Hematopoietic multipotent progenitor cell treated with erythropoietin and hydrocortisone succinate and interleukin-3 and kit ligand, for 15 days (in vitro differentiated cells): ENCODE results near the gene ASF1B.
"Not testable (repeated sequence)": the region's sequence is repeated elsewhere in the genome, so short reads cannot be mapped to it uniquely, and the experiment has no call there.

Experiments used
- DNase-seq: peaks from one replicate; pipeline ENCODE4 v3.0.0-alpha.2; 2015; ENCODE audit warnings: low spot score

Gene ASF1B

DNA sequence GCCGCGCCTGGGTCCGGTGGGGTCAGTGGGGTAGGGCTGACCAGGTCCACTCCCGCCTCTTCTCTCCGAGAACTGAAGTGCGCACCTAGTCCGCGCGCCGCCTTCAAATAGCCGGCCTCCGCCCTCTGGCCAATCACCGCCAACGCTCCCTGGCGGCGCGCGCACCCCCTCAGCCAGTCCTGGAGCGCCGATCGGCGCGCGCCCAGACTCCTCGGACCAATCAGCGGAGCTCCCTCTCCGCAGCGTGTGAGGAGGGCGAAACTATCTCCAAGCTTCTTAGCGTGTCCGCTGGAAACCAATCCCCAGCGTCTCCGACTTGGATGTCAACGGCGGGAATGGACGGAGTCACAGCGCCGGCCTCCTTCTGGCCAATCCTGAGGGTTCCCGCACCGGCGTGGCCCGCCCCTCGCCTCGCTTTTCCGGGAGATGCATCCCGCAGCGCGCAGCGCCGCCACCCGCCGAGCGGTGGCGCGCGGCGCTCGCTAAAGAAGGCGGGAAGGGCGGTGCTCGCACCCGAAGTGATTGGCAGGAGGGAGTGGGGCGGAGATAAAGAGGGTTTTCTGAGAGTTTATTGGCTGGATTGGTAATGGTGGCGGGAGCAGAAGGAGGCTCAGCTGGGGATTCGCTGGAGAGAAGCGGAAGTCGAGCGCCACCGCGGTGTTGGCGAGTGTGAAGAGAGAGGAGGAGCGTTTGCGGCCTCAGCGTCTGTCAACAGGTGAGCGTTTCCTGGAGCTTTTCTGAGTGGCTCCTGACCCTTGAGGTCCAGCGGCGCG, at the start of gene ASF1B:
TSS of gene ASF1B (minus strand) at position 81 of the 773 bp plus-strand sequence. CDS start 133 bp downstream, outside the sequence.
- DNase-seq = peak; percentile 99

DNA sequence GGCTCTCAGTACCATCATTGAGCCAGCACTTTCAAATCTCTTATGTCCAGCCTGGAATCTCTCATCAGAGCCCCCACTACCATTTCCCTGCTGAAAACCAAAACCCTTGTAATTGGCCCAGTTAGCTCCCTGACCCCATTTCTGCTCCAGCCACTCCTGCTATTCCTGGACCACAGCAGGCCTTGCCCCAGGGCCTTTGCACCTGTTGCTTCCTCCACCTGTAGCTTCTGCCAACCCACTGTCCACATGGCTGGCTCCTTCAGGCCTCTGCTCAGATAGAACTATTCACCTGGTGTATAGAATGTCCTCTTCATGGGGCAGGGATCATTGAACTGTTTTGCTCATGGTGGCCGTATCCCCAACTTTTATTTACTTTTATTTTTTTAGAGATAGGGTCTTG, 49.3 kb upstream of the ASF1B start:
- not testable (repeated sequence) for DNase-seq

DNA sequence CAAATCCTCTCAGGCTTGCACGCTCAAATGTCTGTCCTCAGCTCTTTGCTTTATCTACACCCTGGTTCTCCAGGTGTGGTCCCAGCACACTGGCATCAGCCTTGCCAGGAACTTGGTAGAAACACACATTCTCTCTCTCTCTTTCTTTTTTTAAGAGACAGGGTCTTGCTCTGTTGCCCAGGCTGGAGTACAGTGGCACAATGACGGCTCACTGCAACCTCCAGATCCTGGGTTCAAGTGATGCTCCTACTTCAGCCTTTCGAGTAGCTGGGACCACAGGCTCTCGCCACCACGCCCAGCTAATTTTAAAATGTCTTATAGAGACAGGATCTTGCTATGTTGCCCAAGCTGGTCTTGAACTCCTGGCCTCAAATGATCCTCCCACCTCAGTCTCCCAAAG, 48.8 kb upstream of the ASF1B start:
- DNase-seq = no peak

DNA sequence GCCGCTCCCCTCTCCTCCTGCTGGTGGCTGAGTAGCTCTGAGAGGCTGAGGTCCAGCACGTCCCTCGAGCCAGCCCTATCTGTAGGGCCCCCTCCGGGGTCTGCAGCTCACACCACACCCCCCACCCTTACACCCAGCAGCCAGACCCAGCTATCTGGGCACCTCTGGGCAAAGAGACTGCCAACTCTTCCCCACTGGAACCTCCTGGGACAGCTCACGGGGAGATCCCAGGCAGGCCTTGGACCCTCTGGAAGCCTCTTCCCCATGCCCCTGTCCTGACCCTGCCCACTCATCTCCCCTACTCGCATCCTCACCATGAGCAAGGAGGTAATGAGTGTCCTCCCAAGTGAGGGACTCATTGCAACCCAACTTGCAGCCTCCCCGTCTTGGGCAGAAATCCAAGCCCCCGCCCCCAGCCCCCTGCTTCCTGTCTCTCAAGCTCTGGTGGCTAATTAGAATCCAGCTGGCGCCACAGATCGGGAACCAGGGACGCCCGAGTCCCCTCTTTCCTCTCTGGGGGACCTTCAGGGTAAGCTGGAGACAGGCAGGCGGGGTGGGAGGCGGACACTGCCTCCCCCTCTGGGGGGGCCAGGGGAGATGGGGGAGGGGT, 47.5 kb upstream of the ASF1B start:
- DNase-seq = no peak

DNA sequence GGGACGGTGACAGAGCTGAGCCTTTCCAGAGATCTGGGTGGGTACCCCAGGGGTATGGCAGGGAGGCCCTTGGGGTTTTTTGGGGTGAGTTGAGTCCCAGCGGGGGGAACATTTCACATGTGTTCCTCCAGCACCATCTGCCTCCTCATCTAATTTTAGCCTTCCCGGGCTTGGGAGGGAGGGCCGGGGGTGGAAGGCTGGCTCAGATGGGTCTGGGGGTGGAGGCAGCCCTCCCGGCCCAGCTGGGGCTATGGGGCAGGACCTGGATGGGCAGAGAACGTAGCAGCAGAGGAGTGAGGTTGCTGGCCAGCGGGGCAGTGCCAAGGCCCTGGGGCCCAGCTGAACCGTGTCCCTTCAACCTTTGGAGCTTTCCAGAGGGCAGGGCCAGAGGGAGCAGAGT, 46.1 kb upstream of the ASF1B start:
- no peak for DNase-seq

DNA sequence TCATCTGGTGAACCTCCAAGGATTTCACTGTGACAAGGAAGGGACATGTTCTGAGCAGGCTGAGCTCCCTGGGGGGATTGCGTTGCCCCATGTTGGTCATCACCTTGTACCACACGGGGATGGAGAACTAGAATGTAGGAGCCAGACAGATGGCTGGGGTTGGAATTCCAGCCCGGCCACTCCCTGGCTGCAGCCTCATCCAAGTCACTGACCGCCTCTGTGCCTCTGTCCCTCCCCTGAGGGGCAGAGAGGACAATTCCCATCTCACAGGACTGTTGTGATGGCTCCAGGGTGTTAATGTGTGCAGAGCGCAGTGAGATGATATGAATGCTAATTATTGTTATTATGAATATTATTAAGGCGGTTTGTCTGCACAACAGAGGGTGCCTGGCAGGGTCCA, 45.5 kb upstream of the ASF1B start:
- no peak for DNase-seq

DNA sequence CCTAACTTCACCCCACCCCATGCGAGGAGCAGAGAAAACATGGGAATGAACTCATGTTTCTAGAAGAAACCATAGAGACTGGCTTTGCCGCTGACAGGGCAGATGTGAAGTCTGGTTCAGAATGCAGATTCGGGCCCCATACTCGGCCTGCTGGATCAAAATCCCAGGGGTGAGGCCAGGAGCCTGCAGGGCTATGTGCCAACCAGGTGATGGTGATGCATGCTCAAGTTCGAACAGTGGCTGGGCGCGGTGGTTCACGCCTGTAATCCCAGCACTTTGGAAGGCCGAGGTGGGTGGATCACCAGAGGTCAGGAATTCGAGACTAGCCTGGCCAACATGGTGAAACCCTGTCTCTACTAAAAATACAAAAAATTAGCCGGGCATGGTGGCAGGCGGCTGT, 44.8 kb upstream of the ASF1B start:
- DNase-seq = not testable (repeated sequence)

DNA sequence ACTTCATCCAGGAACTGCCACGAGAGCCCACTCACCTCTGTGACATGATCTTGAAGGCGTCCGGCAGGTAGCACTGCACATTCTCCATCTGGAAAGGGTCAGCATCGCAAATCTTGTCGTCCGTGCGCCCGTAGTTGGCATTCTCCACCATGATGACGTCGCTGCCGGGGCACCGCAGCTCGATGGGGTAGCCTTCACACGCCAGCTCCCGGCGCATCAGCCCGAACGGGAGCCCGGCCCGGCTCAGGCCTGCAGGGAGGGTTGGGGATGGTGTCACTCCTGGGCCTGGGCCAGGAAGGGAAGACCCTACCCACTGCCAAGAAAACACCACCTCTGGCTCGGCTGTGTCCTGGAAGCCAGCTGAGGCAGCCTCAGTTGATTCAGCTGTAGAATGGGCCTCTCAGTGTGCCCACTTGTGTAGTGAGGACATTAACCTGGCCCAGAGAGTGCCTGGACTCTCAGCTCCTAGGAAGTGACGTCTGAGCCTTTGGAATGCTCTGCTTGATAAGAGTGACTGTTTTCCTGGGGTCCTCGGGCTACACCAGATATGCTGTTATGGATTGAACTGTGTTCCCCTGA, 41.2 kb upstream of the ASF1B start:
- no peak for DNase-seq

DNA sequence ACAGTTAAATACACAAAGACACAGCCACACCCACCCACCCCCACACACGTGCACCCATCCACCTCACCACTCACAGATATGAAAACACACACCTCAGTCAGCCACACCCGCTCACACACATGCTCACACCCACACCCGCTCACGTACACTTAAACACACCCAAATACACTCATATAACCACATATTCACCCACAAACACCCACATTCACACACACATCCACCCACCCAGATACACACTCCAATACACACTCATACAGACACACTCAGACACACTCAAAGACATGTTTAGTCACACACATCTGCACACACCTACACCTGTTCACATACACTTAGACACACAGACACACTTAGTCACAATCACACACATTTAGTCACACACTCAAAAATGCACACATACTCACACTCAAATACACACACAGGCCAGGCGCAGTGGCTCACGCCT, 39.0 kb upstream of the ASF1B start:
- DNase-seq = no peak

DNA sequence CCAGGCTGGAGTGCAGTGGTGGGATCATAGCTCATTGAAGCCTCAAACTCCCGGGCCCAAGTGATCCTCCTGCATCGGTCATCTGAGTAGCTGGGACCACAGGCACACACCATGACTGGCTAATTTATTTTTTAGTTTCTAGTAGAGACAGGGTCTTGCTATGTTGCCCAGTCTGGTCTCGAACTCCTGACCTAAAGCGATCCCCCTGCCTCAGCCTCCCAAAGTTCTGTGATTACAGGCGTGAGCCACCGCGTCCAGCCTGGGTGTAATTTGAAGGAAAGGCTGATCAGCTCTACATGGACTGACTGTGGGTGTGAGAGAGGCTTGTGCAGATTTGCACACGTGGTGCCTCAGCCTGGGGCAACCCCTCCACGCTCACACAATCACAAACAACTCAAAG, 38.5 kb upstream of the ASF1B start:
- DNase-seq = no peak

DNA sequence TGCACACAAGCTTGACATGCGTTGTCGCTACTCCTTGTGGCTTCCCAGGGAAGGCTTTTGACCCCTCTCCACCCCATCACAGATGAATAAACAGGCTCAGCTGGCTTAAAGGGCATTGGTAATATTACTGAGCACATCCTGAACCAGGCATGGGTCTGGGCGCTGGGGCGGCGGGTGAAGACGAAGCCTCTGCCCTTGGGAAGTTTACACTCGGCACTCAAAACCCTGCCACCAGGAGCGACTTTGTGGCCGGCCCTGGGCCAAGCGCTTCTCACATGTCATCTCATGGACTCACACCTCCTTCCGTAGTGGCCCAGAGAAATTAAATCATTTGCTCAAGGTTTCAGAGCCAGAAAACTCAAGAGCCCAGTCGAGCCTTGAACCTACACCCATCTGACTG, 32.6 kb upstream of the ASF1B start:
- no peak for DNase-seq

DNA sequence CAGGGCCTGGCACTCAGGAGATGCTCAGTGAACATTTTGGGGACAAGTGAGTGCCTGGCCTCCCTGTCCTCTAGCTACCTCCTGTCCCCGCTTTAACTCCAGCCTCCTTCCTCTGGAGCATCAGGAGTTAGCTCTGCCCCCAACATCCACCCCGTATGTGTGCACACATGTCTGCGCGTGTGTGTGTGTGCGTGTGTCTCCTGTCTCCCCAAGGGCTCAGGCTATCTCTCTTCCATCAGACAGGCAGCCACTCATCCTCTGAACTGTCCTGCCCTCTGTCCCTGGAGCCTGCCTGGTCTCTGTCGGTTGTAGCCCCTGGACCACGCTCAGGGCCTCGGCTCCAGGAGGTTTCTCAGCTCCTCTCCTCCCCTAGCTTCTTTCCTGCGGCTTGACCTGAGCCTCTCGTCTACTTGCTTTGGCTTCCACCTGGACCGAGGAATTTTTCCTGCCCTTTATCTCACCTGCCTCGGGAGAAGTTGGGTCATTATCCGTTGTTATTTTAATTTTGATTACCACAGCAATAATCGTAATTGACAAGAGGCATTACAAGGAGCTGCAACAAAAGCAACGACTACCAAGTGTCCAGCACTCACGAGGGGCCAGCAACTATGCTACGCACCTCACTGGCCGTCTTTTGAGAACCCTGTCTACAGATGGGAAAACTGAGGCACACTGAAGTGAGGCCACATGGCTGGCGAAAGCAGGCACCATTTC, 32.0 kb upstream of the ASF1B start:
- no peak for DNase-seq

DNA sequence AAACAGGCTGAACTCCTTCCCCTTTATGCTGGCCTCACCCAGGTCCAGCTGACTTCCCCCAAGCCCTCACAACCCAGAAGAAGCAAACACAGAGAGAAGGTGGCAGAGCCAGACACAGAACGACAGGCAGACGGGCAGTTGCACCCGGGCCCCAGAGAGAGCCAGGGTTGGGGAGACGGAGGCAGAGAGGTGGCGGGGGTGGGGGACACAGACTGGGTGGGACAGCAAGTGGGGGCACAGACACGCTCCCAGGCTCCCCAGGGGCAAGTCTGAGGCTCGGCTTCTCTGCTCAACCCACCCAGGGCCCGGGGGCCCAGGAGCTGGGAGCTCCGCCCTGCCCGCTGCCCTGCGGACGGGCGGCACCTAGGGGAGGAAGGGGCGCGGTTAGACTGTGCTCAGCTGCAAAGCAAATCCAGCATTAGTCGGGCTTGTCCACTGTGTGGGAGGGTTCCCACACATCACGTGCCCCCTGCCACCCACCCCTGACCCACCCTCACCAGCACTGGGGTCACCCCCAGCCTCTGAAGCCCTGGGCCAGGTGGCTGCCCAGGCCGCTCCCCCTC, 31.3 kb upstream of the ASF1B start:
- DNase-seq = no peak

DNA sequence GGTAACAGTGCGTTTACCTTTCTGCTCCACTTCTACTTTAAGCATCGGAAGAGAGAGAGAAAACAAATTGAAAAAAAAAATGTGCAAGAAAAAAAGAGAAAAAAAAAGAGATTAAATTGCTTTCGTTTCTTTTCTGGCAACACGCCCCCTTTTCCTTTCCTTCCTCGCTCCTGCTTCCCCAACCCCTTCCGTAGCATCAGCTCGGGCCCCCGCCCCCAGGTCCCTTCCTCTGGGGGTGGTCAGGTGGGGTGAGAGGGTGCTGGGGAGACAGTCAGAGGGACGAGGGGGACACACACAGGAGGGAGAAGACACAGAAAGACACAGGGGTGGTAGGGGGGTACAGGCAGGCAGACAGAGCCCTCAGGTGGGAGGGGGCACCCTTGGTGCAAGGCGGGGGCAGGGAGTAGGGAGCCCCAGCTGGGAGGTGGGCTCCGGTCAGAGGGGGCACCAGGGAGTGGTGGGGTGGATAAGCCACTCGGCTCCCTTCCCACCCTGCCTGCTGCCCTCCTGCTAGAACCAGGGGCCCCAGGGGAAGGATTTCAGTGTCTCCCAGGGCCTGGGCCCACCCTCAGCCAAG, 30.7 kb upstream of the ASF1B start:
- no peak for DNase-seq

DNA sequence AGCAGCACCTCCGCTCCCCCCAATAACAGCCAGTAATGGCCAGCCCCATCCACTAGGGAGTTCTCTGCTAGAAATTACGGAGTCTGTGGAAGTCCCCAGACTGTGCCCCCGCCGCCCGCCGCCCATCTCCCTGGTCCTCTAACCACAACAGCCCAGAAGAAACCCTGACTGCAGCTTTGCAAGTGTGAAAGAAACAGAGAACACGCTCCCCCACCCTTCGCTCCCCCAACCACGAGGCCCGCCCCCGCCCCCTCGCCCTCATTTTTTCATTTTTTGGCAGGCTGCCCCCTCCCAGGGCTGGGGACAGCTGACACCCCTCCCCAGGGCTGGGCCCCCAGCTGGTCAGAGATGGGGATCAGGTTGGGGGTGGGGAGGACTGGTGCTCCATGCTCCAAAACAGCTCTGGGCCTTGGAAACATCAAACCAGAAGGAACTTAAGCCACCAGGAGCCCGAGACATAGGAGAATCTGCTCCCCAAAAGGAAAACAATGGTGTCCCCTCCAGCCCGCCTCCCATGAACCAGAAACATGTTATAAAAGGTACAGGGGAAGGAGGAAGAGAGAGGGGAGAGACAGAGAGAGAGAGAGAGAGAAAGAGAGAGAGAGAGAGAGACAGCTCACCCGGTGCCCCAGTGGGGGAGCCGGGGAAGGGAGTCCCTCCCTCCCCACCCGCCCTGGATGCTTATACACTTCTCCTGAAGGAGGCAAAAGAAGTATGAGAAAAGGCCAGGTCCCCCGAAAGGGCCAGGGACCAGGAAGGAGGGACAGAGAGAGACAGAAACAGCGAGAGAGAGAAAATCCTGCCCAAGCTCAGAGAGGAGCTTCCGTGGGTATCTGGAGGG, 29.8 kb upstream of the ASF1B start:
- no peak for DNase-seq

DNA sequence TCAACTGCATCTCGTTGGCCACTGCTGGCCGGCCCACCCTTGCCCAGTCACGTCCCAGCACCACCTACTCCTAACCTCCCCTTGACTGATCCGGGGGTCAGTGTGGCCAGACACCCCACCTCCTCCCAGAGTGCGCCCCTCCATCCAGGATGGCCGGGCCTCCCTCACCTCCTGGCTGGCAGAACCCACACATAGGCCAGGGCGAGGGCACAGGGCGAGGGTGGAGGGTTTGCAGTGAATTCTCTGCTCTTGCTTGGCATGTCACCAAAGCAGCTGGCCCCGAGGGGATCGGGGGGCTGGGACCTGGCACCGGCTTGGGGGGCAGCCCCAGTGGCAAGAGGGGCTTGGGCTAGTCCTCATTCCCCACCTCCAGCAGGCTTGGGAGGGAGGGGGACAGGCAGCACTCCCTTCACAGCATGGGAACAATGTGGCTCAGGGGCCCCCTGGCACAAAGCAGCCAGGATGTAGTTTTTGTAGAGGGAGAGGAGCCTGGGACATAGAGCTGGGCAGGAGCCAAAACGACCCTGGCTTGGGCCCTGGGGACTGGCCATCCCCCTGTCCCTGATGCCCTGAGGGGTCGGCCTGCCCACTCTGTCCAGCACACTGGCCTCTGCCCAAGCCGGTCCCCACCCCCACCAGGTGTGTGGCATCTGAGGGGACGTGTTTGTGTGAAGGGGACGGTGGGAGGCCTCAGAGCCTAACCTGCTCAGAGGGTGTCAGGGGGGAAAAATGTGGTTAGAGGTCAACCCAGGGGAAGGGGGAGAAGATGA, 28.5 kb upstream of the ASF1B start:
- DNase-seq = no peak

DNA sequence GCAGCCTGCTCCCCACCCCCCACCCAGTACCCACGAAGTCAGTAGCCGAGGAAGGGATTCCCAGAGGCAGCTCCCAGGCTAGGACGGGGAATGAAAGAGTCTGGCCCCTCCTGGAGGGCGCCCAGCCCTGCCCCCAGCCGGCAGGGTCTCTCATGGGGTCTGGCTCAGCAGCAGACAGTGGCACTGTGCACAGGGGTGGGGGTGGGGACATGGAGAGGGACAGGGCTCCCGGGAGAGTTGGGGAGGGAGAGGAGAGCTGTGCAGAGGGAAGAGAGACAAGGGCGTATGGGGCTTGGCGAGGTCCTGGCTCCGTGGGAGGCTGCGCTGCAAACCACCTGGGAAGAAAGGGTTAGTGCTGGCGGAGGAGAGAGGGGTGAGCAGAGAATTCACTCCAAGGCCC, 27.7 kb upstream of the ASF1B start:
- no peak for DNase-seq

DNA sequence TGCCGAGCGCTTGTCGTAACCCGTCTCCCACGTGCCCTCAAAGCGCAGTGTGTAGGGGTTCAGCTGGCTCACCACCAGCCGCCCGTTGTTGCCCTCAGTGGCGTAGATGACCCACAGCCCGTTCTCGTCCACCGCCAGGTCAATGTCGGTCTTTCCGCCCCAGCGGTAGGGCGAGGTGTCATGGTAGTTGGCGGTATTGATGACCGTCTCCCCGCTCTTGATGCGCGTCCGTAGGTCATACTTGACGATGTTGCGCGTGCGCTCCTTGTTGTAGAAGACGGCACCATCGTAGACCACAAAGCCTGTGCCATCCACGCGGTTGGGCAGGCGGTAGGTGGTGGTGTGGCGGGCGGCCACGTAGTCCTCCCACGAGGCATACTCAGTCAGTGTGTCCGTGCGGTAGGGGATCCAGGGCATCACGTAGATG, 26.5 kb upstream of the ASF1B start:
- DNase-seq = no peak

DNA sequence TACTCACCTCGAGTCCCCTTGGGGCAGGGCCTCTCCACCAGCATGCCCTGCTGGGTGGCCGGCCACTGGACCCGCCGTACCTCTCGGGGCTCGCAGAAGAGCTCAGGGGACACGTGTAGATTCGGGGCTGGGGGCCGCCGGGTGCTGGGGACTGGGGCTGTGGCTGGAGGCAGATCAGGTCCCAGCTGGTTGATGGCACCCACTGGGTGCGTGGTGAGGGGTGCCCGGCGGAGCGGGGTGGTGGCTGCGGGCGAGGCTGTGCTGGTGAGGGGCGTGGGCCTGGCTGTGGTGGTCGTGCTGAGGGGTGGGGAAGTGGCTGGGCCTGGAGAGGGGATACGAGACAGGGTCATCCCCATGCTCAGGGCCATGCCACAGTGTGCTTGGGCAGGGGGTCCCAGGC, 24.9 kb upstream of the ASF1B start:
- no peak for DNase-seq

DNA sequence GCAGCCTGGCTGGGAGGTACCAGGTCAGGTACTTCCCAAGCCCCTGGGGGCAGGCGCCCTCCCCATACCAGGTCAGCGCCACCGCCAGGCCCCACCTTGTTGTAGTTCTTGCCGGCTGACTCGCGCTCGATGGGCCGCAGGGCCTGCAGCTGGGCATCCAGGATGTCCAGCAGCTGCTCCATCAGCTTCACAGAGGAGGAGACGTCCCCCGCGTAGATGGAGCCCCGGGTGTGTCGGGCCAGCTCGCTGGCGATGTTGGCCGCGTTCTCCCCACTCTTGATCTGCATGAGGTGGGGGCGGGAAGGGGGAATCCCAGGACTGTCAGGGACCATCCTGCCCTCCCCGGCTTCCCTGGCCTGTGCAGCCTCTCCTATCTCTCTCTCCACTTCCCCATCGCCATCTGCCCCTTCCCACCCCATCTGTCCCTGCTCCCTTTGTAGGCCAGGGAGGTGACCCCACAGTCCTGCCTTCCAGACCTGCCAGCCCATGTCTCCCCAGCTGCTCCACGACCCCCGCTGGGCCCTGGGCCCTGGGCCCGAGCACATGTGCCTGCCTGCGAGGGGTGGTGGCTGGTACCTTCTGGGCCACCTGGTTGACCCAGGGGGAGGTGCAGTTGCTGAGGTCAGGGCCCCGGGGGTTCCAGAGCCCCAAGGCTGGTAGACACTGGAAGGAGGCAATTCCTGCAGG, 23.8 kb upstream of the ASF1B start:
- no peak for DNase-seq
